GM12872 (cell line): ENCODE results near the gene HYCC2.

ENCODE experiments used
- CTCF ChIP-seq: IDR thresholded peaks from 3 replicates; pipeline ENCODE4 v1.5.1; 2011; ENCODE audit warnings: low read depth, mild to moderate bottlenecking, low read length, moderate library complexity; ENCODE audit not compliant: insufficient read depth

HYCC2 gene

GRCh38 chr2:201114350-201114749 lies 42.9 kb upstream of the HYCC2 start:
- TF ChIP-seq CTCF, result no peak

GRCh38 chr2:201111096-201111495 lies 39.6 kb upstream of the HYCC2 start:
- no peak for TF ChIP-seq CTCF

- no peak for TF ChIP-seq CTCF
These were observed 39.1 kb upstream of the HYCC2 start for GRCh38 chr2:201110615-201111014.

- no peak for TF ChIP-seq CTCF
These were observed 37.7 kb upstream of the HYCC2 start for GRCh38 chr2:201109186-201109585.

GRCh38 chr2:201108341-201108740 lies 36.9 kb upstream of the HYCC2 start:
- TF ChIP-seq CTCF, result no peak

GRCh38 chr2:201107624-201108023 lies 36.2 kb upstream of the HYCC2 start:
- no peak for TF ChIP-seq CTCF

GRCh38 chr2:201105759-201106158 lies 34.3 kb upstream of the HYCC2 start:
- TF ChIP-seq CTCF, result no peak

- no peak for TF ChIP-seq CTCF
These were observed 29.0 kb upstream of the HYCC2 start for GRCh38 chr2:201100497-201100896.
